Activated T-helper 2 cell treated with anti-CD3 and anti-CD28 coated beads, Interferon-gamma antibody, Interleukin-2, Interleukin-4, amounts not matched to agents 10 μg/mL and 5 μg/mL and 100 μg/mL, durations not matched to agents 14 hours and 24 hours and 36 hours (primary cell): ENCODE data around the gene CLOCK. TPM values are rescaled to one million over a fixed set of nuclear protein-coding genes. Genes with fewer than 3 reads are reported as not detected.

Experiments
- DNase-seq: peaks from one replicate; pipeline ENCODE4 v3.0.0; 2021; ENCODE audit warnings: low spot score
- H3K27ac Mint-ChIP-seq: one replicate; pipeline ENCODE4 v1.8.0; 2021; ENCODE audit warnings: mixed read lengths
- H3K27me3 Mint-ChIP-seq: one replicate; pipeline ENCODE4 v1.8.0; 2021; ENCODE audit warnings: low read depth, mixed read lengths
- H3K36me3 Mint-ChIP-seq: one replicate; pipeline ENCODE4 v1.8.0; 2021; ENCODE audit warnings: low read depth, mixed read lengths
- H3K4me1 Mint-ChIP-seq: one replicate; pipeline ENCODE4 v1.8.0; 2021; ENCODE audit warnings: low read depth, mixed read lengths
- H3K4me3 Mint-ChIP-seq: one replicate; pipeline ENCODE4 v1.8.0; 2021; ENCODE audit warnings: low read depth, mild to moderate bottlenecking, moderate library complexity, mixed read lengths
- H3K9me3 Mint-ChIP-seq: one replicate; pipeline ENCODE4 v1.8.0; 2021; ENCODE audit warnings: mixed read lengths
- intact Hi-C: fragments of 100-400 bp; cut with micrococcal nuclease; formaldehyde crosslinking; loops from one replicate; pipeline ENCODE4 v1.15.1; 2023
- total RNA-seq: library from RNA; stranded (reverse); gene quantifications from 2 replicates; pipeline ENCODE4 v1.2.3, GENCODE V29; 2022

The CLOCK gene
- total RNA-seq, 1 donor from 2014 or later, result 7.2 TPM

DNA sequence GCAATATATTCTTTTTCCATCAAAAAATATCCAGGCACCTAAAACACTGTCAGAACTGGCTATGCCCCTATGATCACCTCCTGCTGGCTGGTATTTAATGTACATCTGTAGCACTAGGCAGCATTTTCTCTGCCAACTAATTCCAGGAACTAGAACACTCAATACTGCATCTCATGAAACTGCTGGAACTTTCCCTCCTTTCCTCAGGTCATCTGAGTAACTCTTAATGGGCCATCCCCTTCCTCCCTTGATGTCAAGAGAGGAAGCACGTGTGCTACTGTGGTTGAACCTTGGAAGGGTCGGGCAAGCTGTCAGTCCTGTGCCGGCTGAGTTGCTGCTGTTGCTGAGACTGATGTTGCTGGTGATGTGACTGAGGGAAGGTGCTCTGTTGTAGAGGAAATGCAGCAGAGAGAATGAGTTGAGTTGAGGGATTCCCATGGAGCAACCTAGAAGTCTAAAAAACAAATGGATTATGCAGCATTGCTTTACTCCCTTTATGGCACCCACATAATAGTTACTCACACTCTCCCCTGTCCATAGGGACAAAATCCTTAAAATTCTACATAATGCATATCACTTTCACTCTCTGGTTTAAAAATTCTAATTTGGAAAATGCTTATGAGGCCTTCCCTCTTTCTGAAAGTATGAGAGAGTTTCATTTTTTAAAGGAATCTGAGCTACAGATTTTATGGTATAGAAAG is 111.4 kb downstream of the CLOCK start:
- no peak for DNase-seq
- no peak overlapping the region for H3K4me3 Mint-ChIP-seq
- peak overlapping the region; percentile 23 for H3K27ac Mint-ChIP-seq
- H3K36me3 Mint-ChIP-seq, result peaks cover 59% of the 10 kb centered on the region
- H3K27me3 Mint-ChIP-seq, result no peaks in the 10 kb centered on the region
- peaks cover 12% of the 10 kb centered on the region for H3K4me1 Mint-ChIP-seq
- intact Hi-C loops, result loop anchor here (2.0 kb wide), 1 partner anchor 112 kb away; the partner anchor contains the start of gene CLOCK
- H3K9me3 Mint-ChIP-seq, result no peaks in the 10 kb centered on the region

DNA sequence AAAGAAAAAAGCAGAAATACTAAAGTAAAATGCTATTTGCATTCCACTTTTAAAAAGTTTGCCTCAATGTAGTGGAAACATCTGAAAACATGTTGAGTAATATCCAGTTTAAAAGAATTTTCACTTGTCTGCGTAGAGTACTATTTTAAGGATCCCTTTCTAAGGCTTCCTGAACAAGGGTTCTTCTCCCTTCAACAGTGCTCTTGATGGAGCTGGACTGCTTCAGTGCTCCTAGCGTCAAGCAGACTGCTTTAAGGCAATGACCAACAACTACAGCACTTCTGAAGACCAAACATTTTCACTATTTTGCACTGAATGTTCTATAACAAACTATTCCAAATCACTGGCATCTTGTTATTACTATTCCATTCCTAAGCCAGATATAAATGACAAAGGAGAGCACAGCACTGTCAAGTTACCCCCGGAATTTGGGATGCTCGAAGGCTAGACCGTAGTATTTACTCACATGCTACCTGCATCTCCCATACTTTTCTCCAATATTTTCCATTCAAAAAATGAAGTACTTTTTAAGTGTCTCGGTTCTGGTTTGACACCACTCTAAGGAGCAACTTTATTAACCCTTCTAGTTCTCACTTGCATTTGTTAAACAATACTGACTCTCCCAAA is 114.9 kb downstream of the CLOCK start:
- intact Hi-C loops, result no loop called here
- H3K4me3 Mint-ChIP-seq, result no peak overlapping the region
- H3K27me3 Mint-ChIP-seq, result no peaks in the 10 kb centered on the region
- H3K36me3 Mint-ChIP-seq, result peaks cover 64% of the 10 kb centered on the region
- H3K9me3 Mint-ChIP-seq, result no peaks in the 10 kb centered on the region
- H3K4me1 Mint-ChIP-seq, result peaks cover 12% of the 10 kb centered on the region
- no peak overlapping the region for H3K27ac Mint-ChIP-seq
- no peak for DNase-seq

DNA sequence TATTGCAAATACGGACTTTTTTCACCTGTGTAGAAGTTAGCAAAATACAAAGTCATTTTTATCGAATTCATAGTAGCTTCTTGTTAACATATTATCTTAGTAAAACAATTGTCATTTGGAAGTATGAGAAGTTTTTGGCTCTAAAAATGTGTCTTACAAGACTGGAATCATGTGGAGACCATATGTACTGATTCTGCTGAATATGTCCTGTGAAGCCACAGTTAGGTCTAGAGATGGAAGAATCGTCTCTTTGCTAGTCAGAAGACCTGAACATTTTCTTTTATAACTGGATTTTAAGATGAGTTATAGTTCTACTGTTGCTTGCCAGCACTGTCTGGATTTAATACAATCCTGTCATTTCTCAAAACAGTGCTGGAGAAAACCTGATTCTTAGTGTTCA is 121.9 kb downstream of the CLOCK start:
- Mint-ChIP-seq H3K36me3 (peaks cover 80% of the 10 kb centered on the region), H3K27me3 (no peaks in the 10 kb centered on the region), H3K27ac (no peak overlapping the region), H3K9me3 (no peaks in the 10 kb centered on the region), H3K4me1 (no peaks in the 10 kb centered on the region), H3K4me3 (no peak overlapping the region)
- intact Hi-C loops, result no loop called here
- DNase-seq, result no peak

DNA sequence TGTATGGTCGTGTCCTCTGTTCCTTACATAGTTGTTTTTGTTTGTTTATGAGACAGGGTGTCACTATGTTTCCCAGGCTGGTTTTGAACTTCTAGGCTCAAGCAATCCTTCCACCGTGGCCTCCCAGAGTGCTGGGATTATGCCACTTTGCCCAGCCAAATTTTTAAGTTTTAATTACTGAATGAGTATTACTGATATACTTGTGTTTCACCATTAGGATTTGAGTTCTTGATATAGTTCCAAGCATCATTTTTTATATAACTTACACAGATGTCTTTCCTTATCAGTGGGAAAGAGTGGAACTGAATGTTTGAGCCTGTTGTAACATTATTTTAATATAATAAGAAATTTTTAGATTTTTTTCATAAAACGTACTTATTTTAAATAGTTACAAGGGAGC is 130.5 kb downstream of the CLOCK start:
- peaks cover 6% of the 10 kb centered on the region for H3K4me1 Mint-ChIP-seq
- intact Hi-C loops, result no loop called here
- H3K4me3 Mint-ChIP-seq, result no peak overlapping the region
- DNase-seq, result no peak
- peaks cover 54% of the 10 kb centered on the region for H3K36me3 Mint-ChIP-seq
- no peaks in the 10 kb centered on the region for H3K9me3 Mint-ChIP-seq
- no peak overlapping the region for H3K27ac Mint-ChIP-seq
- H3K27me3 Mint-ChIP-seq, result no peaks in the 10 kb centered on the region

DNA sequence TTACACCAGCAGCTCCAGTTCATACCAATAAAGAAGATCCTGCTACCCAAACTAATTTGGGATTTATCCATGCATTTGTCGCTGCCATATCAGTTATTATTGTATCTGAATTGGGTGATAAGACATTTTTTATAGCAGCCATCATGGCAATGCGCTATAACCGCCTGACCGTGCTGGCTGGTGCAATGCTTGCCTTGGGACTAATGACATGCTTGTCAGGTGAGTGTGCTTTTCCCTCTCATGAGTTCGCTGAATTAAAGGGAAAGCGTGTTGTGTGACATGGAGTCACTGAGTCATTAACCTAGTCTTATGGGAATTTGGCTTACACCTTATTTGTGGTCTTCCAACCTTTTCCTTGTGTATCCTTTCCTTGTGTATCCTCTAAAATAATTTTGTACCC is 135.1 kb downstream of the CLOCK start:
- peaks cover 46% of the 10 kb centered on the region for H3K36me3 Mint-ChIP-seq
- H3K9me3 Mint-ChIP-seq, result no peaks in the 10 kb centered on the region
- intact Hi-C loops, result no loop called here
- H3K4me1 Mint-ChIP-seq, result peaks cover 22% of the 10 kb centered on the region
- no peak overlapping the region for H3K27ac Mint-ChIP-seq
- no peaks in the 10 kb centered on the region for H3K27me3 Mint-ChIP-seq
- H3K4me3 Mint-ChIP-seq, result no peak overlapping the region
- DNase-seq, result no peak

DNA sequence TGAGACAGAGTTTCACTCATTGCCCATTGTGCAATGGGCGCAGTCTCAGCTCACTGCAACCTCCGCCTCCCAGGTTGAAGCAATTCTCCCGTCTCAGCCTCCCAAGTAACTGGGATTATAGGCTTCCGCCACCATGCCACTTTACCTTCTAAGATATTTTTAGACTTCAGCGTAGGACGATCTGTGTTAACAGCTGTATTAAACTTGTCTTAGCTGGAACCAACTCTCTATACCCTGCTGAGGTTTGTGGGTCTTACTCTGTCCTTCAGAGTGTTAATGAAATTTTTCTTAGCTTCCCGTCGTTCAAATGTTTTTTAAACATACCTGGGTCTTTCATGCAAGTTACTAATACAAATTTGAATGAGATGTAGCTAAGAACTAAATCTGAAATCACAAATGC is 136.3 kb downstream of the CLOCK start:
- Mint-ChIP-seq H3K9me3 (no peaks in the 10 kb centered on the region), H3K27ac (no peak overlapping the region), H3K27me3 (no peaks in the 10 kb centered on the region), H3K36me3 (peaks cover 52% of the 10 kb centered on the region), H3K4me3 (no peak overlapping the region), H3K4me1 (peaks cover 31% of the 10 kb centered on the region)
- no peak for DNase-seq
- intact Hi-C loops, result no loop called here

DNA sequence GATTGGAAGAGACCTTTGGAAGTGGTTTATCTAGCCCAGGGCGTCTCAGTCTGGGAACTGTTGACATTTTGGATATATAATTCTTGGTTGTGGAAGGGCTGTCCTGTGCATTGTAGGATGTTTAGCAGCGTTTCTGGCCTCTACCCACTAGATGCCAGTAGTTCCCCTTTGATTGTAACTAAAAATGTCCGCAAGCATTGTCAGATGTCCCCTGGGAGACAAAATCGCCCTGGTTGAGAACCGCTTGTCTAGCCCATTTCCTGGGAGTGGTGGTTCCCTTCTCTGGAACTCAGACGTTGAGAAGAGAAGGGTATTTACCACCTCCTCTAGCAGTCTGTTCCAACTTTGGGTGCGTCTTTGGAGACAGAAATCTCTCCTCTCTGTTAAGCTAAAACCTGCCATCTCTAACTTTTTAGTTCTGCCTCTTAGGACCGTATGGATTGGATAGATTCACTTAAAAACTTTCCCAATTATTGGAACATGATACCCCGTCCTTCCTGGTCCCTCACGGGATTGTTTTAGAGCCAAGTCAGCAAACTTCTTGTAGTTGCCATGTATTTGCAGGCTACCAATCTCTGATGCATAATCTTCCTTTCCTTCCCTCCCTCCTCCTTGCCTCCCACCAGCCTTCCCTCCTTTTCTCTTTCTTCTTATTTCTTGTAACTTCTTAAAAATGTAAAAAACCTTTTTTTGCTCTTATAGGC is 137.1 kb downstream of the CLOCK start:
- Mint-ChIP-seq H3K36me3 (peaks cover 50% of the 10 kb centered on the region), H3K27ac (no peak overlapping the region), H3K4me3 (no peak overlapping the region), H3K27me3 (no peaks in the 10 kb centered on the region), H3K4me1 (peaks cover 35% of the 10 kb centered on the region), H3K9me3 (no peaks in the 10 kb centered on the region)
- DNase-seq, result no peak
- intact Hi-C loops, result no loop called here

DNA sequence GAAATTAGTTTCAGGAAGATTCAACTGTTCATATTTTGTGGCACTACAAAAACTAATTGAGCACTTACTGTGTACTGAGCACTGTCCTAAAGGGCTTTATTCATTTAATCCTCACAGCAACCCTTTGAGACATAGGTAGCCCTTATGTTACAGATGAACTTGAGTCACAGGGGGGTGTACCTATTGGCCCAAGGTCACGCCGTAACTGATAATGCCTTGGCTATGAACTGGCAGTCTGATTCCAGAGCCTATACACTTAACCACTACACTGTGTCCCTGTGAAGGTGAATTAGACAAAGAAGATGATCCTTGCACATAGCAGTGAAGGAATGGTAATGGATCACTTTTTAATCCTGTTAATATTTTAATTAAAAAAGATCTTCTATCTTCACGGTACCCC is 138.9 kb downstream of the CLOCK start:
- no peaks in the 10 kb centered on the region for H3K9me3 Mint-ChIP-seq
- no peak overlapping the region for H3K27ac Mint-ChIP-seq
- H3K36me3 Mint-ChIP-seq, result peaks cover 63% of the 10 kb centered on the region
- no peak overlapping the region for H3K4me3 Mint-ChIP-seq
- intact Hi-C loops, result no loop called here
- no peak for DNase-seq
- H3K4me1 Mint-ChIP-seq, result peaks cover 39% of the 10 kb centered on the region
- H3K27me3 Mint-ChIP-seq, result no peaks in the 10 kb centered on the region

DNA sequence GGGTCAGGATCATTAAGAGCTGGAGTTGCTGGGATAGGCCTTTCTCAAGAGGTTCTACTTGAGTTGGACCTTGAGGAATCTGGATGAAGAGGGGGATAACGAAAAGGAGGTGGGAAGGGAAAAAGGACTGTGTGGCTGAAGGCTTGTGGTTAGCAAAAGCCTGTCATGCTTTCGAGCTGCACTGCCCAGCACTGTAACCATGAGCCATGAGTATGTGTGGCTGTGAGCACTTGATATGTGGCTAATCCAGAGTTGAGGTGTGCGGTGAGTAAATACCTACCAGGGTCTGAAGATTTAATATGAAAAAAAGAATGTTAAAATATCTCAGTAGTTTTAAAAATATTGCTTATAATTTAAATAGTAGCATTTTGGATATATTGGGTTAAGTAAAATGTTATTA is 139.6 kb downstream of the CLOCK start:
- Mint-ChIP-seq H3K36me3 (peaks cover 60% of the 10 kb centered on the region), H3K4me3 (no peak overlapping the region), H3K9me3 (no peaks in the 10 kb centered on the region), H3K27ac (peak overlapping the region; percentile 40), H3K27me3 (no peaks in the 10 kb centered on the region), H3K4me1 (peaks cover 39% of the 10 kb centered on the region)
- DNase-seq, result no peak
- intact Hi-C loops, result no loop called here

DNA sequence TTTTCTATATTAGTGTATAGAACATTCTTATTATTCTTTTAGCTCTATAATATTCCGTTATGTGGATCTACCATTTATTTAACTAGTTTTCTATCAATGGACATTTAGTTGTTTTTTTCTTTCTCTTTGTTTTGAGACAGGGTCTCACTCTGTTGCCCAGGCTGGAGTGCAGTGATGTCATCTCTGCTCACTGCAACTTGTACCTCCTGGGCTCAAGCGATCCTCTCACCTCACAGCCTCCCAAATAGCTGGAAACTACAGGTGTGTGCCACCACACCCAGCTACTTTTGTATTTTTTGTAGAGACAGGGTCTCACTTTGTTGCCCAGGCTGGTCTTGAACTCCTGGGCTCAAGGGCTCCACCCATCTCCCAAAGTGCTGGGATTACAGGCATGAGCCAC is 140.2 kb downstream of the CLOCK start:
- Mint-ChIP-seq H3K27me3 (no peaks in the 10 kb centered on the region), H3K36me3 (peaks cover 55% of the 10 kb centered on the region), H3K4me1 (peaks cover 36% of the 10 kb centered on the region), H3K9me3 (no peaks in the 10 kb centered on the region), H3K27ac (peak overlapping the region; percentile 12), H3K4me3 (no peak overlapping the region)
- intact Hi-C loops, result no loop called here
- DNase-seq, result no peak

DNA sequence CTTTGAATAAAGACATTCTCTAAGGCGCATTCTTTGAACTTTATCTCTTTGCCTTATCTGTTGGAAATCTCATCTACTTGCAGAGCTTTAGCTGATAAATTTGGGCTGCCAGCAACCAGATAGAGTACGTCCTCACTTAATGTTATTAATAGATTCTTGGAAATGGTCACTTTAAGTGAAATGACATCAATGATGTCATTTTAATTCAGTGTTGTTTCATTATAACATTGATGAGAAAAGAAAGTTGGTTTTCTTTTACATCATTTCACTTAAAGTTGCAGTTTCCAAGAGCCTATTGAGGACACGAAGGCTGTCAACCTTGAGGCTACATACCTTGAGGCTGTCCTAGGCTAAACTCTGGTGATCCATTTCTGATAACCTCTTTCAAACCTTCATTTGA is 141.6 kb downstream of the CLOCK start:
- H3K27me3 Mint-ChIP-seq, result no peaks in the 10 kb centered on the region
- DNase-seq, result no peak
- no peaks in the 10 kb centered on the region for H3K9me3 Mint-ChIP-seq
- H3K36me3 Mint-ChIP-seq, result peaks cover 62% of the 10 kb centered on the region
- no peak overlapping the region for H3K27ac Mint-ChIP-seq
- no peak overlapping the region for H3K4me3 Mint-ChIP-seq
- intact Hi-C loops, result no loop called here
- H3K4me1 Mint-ChIP-seq, result peaks cover 36% of the 10 kb centered on the region

DNA sequence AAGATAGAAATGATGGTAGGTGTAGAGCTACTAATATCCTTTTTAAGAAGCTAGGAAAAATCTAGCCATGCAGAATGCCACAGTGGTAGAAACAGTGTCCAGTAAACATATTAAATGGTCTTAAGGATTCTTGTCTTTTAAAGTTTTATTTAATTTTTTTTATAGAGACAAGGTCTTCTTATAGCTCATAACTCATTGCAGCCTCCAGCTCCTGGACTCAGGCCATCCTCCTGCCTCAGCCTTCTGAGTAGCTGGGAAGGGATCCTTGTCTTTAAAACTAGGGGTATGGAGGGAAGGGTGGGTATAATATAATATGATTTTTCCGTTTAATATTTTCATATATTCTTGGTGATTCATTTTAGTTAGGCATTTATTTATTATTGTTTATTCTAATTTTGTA is 147.1 kb downstream of the CLOCK start:
- no peaks in the 10 kb centered on the region for H3K27me3 Mint-ChIP-seq
- intact Hi-C loops, result loop anchor here (5.0 kb wide), 2 partner anchors 453 to 548 kb away; partner anchors contain the start of genes CEP135 and EXOC1
- H3K36me3 Mint-ChIP-seq, result peaks cover 56% of the 10 kb centered on the region

DNA sequence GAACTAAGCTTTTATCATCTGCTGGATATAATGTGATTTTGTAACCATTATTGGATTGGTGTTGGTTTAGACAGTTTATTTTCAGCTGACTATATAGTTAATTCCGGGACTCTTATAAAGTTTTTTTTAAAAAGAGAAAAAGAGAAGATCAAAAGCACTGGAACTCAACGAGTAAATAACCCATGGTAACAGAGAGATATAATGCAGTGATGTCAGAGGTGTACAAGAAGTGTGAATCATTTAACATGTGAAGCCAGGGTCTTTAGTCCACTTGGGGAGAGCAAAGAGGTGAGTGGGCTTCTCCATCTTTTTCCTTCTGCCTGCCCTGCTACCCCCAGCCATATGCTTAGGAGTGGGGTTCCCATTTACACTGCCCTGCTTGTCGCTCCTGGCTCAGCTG is 147.7 kb downstream of the CLOCK start:
- Mint-ChIP-seq H3K9me3 (no peaks in the 10 kb centered on the region), H3K27me3 (no peaks in the 10 kb centered on the region), H3K4me1 (peaks cover 36% of the 10 kb centered on the region), H3K27ac (peak overlapping the region; percentile 72), H3K36me3 (peaks cover 52% of the 10 kb centered on the region), H3K4me3 (peak overlapping the region; percentile 98)
- intact Hi-C loops, result loop anchor here (5.0 kb wide), 2 partner anchors 453 to 548 kb away; partner anchors contain the start of genes CEP135 and EXOC1
- DNase-seq, result no peak

More for the DNA sequence above, 147.1 kb downstream of the CLOCK start:
- Mint-ChIP-seq H3K9me3 (no peaks in the 10 kb centered on the region), H3K4me1 (peaks cover 34% of the 10 kb centered on the region), H3K4me3 (peak overlapping the region; percentile 98), H3K27ac (no peak overlapping the region)
- DNase-seq, result no peak
